GM21367 (cell line): ENCODE data around the gene E2F3.

Experiments used
- ATAC-seq: cut with Tn5 transposase; IDR thresholded peaks from one replicate; pipeline ENCODE4 v1.9.1; 2021; ENCODE audit not compliant: unreplicated experiment

The E2F3 gene

GRCh38 chr6:20433321-20433720 lies 31.6 kb downstream of the E2F3 start:
- no peak for ATAC-seq

GRCh38 chr6:20433929-20434328 lies 32.2 kb downstream of the E2F3 start:
- no peak for ATAC-seq

DNA sequence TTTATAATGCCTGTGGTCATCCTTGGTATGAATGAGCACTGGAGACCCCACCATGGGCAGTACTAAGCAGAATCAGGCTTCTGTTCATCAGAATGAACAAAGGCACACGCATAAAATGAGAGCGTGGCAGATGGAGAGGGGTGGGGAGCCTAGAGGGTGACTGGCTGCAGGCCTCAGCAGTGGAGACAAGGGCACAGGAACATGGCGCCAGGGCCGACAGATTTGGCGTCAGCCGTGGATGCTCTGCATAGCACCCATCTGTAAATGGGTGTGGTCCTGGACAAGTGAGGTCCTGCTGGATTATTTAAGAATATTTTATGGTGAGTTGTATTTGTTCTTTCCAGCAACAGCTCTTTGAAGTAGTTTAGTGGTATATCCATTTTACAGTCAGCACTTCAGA lies 33.1 kb downstream of the E2F3 start:
- no peak for ATAC-seq

GRCh38 chr6:20436719-20437118 lies 35.0 kb downstream of the E2F3 start:
- no peak for ATAC-seq

DNA sequence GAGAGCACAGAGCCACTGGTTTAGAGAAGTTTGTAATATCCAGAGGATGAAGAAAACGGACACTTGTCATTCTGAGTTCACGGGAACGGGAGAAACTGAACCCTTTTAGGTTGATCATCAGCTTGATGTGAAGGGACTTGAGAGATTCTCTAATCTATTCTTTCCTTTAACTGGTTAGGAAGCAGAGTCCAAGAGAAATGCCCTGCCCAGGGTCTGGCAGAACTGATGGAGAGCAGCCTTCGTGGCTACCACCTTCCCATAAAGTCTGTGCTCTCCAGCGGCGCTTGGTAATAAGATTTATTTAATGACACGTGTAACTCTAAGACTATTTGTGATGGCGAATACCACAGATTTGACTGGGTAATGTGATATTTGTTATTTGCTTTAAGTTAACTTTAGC lies 36.0 kb downstream of the E2F3 start:
- ATAC-seq, result no peak

GRCh38 chr6:20438462-20439070 lies 36.9 kb downstream of the E2F3 start:
- ATAC-seq, result no peak

DNA sequence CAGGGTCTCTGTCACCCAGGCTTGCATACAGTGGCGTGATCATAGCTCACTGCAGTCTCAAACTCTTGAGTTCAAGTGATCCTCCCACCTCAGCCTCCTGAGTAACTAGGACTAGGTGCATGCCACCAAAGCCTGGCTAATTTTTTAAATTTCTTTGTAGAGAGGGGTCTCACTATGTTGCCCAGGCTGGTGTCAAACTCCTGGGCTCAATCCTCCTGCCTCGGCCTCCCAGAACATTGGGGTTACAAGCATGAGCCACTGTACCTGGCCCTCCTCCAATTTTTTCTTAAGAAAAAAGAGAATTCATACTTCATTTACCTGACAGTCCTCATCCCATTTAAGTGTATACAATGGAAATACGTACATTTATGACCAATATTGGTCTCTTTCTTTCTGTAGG lies 37.9 kb downstream of the E2F3 start:
- no peak for ATAC-seq

GRCh38 chr6:20440296-20440695 lies 38.6 kb downstream of the E2F3 start:
- ATAC-seq, result no peak

- ATAC-seq, result no peak
Observed at GRCh38 chr6:20441236-20441635, 39.6 kb downstream of the E2F3 start.

- no peak for ATAC-seq
Observed at GRCh38 chr6:20441921-20442320, 40.2 kb downstream of the E2F3 start.

GRCh38 chr6:20444786-20445271 lies 43.1 kb downstream of the E2F3 start:
- no peak for ATAC-seq

DNA sequence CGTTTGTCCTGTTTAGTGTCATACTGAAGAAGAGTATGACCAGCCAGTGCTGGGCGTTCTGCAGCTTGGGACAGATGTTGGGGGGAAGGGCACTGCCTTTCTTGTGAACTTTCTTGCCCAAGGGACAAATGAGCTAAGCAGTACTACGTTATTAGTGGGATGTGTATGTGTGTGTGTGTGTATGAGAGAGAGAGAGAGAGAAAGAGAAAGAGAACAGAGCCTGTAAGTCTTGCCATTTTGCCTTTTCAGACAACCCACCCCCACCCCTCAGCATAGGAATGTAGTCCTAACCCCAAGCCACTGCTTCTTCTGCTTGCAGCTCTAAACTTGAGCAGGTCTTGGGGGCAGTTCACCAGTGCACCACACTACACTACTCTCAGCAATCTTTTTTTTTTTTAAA lies 45.5 kb downstream of the E2F3 start:
- ATAC-seq, result no peak

DNA sequence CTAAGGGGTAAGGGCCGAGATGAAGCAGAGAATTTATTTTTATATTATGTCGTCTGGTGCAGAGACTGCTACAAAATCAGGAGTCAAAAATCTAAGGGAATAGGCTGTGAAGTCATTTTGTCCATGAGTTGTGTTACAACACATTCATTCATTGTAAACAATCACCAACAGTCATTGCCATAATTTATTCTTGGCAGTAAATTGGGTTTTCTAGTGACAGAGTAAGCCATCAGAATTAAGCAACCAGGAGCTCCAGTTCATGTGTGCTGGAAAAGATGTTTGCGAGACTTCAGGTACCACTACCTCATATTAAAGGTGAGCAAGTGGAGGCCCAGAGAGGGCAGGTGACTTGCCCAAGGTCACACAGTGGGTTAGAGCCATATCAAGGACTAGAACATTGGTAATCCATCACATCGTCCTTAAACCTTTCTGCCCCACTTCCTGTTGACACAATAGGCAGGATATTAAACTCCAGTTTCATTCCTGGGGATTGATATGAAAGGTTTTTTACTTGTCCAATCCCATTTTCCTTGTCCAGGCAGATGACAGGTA lies 46.0 kb downstream of the E2F3 start:
- ATAC-seq, result no peak

DNA sequence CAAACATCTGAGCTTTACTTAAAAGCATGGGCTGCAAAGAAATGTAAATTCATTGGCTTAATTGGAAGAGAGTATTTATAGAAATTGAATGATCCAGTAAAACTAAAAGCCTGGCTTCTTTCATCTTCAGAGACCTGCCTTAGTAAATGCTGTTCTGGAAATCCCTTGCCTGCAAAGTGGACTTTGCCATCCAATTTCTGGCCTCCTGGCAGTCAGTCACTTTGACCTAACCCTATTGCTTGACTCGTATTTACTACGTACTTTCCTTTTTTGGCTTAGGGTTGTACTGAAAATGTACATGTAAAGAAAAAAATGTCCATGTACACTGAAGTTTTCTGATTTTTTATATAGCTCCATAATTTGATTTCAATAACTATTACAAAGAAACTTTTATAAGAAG lies 47.1 kb downstream of the E2F3 start:
- ATAC-seq, result no peak

DNA sequence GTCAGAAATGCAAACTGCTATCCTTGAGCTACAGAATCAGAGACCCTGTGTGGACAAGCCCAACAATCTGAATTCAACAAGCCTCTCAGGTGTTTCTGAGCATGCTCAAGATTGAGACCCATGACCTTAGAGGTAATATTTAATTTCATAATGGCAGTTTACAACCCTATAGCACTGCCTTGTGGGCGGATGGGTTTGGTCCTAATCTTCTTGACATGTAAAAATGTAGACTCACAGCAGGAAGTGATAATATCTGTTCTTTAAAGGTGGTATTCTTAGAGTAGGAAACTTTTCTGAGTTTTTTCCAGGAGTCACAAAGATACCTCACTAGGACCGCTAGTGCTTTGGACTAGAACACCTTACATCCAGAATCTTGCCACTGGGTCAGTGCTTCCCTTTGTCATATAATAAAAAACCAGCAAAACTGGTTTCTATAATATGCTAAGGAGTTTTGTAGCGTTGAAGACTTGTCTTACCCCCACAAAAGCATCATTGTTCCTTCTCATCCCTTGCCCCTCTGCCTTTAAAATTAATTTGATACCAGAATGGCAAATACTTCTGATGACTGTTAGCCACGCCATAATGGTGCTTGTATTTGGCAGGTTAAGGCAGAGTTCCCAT lies 52.6 kb downstream of the E2F3 start:
- no peak for ATAC-seq

DNA sequence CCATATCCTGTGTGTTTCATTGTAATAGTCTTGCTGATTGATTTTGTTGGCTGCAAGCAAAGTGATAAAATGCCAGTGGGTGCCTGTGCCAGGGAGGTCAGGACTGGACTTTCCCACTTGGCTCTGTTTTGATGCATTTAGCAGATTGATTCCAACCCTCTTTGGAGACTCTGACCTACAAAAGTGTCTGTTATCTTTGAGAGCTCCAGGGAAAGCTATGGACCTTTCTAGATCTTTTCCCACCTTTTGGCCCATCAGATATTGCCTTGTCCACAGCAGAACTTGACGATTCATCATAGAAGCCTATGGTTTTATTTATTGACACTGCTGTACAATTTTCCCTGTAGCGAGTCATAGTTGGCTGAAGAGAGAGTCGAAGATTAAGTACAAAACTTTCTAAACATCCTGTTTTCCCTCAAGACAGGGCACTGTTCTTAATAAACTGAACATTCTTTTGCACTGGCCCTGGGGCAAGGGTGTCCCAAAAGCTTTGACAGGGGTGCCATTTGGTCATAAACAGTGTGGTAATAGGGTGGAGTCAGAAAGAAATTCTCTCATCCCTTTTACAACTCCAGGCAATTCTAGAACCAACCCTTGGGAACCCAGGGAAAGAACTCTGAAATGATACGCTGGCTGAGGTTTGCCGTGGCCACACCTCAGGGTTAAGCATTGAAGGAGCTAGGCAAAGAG lies 53.7 kb downstream of the E2F3 start:
- no peak for ATAC-seq

GRCh38 chr6:20458027-20458894 lies 56.6 kb downstream of the E2F3 start:
- ATAC-seq, result no peak

GRCh38 chr6:20459682-20460081 lies 58.0 kb downstream of the E2F3 start:
- ATAC-seq, result no peak

DNA sequence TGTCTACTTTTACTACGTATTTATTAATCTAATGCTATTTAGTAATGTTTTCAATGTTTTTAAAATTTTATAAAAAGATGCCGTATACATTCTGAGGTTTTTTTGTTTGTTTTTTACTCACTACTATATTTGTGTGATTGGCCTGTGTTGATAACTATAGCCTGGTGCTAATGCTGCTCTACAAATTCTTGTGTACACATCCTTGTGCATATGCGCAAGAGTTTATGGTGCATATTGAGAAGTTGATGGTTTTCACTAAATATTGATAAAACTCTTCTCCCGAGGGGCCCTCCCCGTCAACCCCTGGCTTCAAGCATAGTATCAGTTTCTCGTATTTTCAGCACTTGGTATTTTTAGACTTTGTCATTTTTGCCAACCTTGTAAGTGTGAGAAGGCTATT lies 59.9 kb downstream of the E2F3 start:
- no peak for ATAC-seq

GRCh38 chr6:20463396-20463795 lies 61.7 kb downstream of the E2F3 start:
- ATAC-seq, result peak; percentile 49

GRCh38 chr6:20464041-20464440 lies 62.4 kb downstream of the E2F3 start:
- no peak for ATAC-seq
